Suprapubic skin (tissue), 4 donors: ENCODE results near the gene PRRG1. TPM values are rescaled to one million over a fixed set of nuclear protein-coding genes. Genes with fewer than 3 reads are reported as not detected.
"Not testable (repeated sequence)": the region's sequence is repeated elsewhere in the genome, so short reads cannot be mapped to it uniquely, and the experiment has no call there.

ENCODE experiments used
- DNase-seq, 2 donors: peaks; one replicate each; pipeline ENCODE4 v3.0.0-alpha.2; 2019; ENCODE audit warnings: low spot score in 2 of 2
- H3K27ac ChIP-seq: fragments of 200-600 bp; sonication (generic); one replicate; pipeline ENCODE4 v1.5.1; 2019
- H3K27me3 ChIP-seq: fragments of 200-600 bp; sonication (generic); one replicate; pipeline ENCODE4 v1.5.1; 2019
- H3K36me3 ChIP-seq: fragments of 200-600 bp; sonication (generic); one replicate; pipeline ENCODE4 v1.5.1; 2019
- H3K4me1 ChIP-seq: fragments of 200-600 bp; sonication (generic); one replicate; pipeline ENCODE4 v1.5.1; 2019
- H3K4me3 ChIP-seq: fragments of 200-600 bp; sonication (generic); one replicate; pipeline ENCODE4 v1.5.1; 2019; ENCODE audit warnings: mild to moderate bottlenecking
- H3K9me3 ChIP-seq: fragments of 200-600 bp; sonication (generic); one replicate; pipeline ENCODE4 v1.5.1; 2019
- EP300 ChIP-seq: sonication (generic); formaldehyde crosslinking; IDR thresholded peaks from one replicate; pipeline ENCODE4 v1.6.1; 2017; ENCODE audit warnings: antibody characterized with exemption
- POLR2A ChIP-seq, 2 donors: fragments of 450-650 bp; IDR thresholded peaks; one replicate each; pipeline ENCODE4 v1.6.1; 2017; ENCODE audit warnings: antibody characterized with exemption in 2 of 2, mild to moderate bottlenecking in 2 of 2, moderate library complexity in 2 of 2
- POLR2AphosphoS5 ChIP-seq, 3 donors: sonication (generic); formaldehyde crosslinking; IDR thresholded peaks; one replicate each; pipeline ENCODE4 v1.6.1; 2017; ENCODE audit warnings: antibody characterized with exemption in 3 of 3
- WGBS: methylation state at CpG from one replicate; pipeline ENCODE4 v1.1.5; 2018; 5-methylcytosine and 5-hydroxymethylcytosine counted together
- total RNA-seq, 4 donors: library from RNA; depleted of rRNA; stranded (reverse); fragments of >200 nt; gene quantifications; one replicate each; pipeline ENCODE4 v1.1.0, GENCODE V29; 2016
- TF ChIP-seq, protein P1 (sequence below), 2 donors: fragments of 200-600 bp in 1 of 2; fragments of 450-650 bp in 1 of 2; sonication (generic) in 1 of 2; IDR thresholded peaks; one replicate each; pipeline ENCODE4 v1.5.1; 2016 to 2019; ENCODE audit warnings: antibody characterized with exemption in 2 of 2, mild to moderate bottlenecking in 1 of 2, moderate library complexity in 1 of 2

The PRRG1 gene
- total RNA-seq, 4 donors from 2014 or later, result 3.8 to 7.1 (median 5.1) TPM

- Histone ChIP-seq H3K36me3 (no peaks in the 10 kb centered on the region), H3K9me3 (no peaks in the 10 kb centered on the region), H3K27me3 (no peaks in the 10 kb centered on the region), H3K4me1 (no peaks in the 10 kb centered on the region), H3K4me3 (no peak overlapping the region), H3K27ac (no peak overlapping the region)
- no peak for TF ChIP-seq EP300
- TF ChIP-seq, protein P1, sequence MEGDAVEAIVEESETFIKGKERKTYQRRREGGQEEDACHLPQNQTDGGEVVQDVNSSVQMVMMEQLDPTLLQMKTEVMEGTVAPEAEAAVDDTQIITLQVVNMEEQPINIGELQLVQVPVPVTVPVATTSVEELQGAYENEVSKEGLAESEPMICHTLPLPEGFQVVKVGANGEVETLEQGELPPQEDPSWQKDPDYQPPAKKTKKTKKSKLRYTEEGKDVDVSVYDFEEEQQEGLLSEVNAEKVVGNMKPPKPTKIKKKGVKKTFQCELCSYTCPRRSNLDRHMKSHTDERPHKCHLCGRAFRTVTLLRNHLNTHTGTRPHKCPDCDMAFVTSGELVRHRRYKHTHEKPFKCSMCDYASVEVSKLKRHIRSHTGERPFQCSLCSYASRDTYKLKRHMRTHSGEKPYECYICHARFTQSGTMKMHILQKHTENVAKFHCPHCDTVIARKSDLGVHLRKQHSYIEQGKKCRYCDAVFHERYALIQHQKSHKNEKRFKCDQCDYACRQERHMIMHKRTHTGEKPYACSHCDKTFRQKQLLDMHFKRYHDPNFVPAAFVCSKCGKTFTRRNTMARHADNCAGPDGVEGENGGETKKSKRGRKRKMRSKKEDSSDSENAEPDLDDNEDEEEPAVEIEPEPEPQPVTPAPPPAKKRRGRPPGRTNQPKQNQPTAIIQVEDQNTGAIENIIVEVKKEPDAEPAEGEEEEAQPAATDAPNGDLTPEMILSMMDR (IDR thresholded peaks at IDR 0.05), result no peak
- no peak for TF ChIP-seq POLR2A (IDR thresholded peaks at IDR 0.05)
- TF ChIP-seq POLR2AphosphoS5 (IDR thresholded peaks at IDR 0.05), result no peak
- no peak for DNase-seq
- 79% methylated on average over 3 of the region's 3 CpGs for WGBS
Measured at GRCh38 chrX:37468124-37468739, 119.1 kb downstream of the PRRG1 start.

- no peaks in the 10 kb centered on the region for H3K27me3 ChIP-seq
- H3K4me1 ChIP-seq, result no peaks in the 10 kb centered on the region
- TF ChIP-seq, protein P1 (IDR thresholded peaks at IDR 0.05), result no peak
- WGBS, result 87% methylated on average over 3 of the region's 3 CpGs
- H3K36me3 ChIP-seq, result no peaks in the 10 kb centered on the region
- H3K9me3 ChIP-seq, result no peaks in the 10 kb centered on the region
- H3K27ac ChIP-seq, result no peak overlapping the region
- no peak overlapping the region for H3K4me3 ChIP-seq
- DNase-seq, result no peak
Measured at GRCh38 chrX:37470711-37471110, 121.5 kb downstream of the PRRG1 start.

DNA sequence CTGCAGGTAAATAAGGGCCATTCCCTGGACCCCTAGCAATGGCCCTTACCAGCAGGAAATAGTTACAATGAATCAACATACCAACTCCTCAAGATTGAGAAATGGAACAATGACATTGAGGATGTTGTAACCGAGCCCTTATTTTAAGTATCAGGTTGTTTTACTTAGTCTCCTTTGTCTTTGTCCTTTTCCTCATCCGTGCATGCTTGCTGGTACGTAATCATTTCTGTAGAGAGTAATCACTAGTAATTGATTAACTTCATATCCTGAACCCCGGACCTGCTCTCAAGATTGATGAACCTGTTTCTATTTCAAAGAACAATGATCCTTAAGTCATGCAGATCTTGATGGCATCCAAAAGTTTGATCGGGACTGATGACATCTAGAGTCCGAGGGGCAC lies 123.7 kb downstream of the PRRG1 start:
- Histone ChIP-seq H3K27me3 (no peaks in the 10 kb centered on the region), H3K36me3 (no peaks in the 10 kb centered on the region), H3K4me3 (no peak overlapping the region), H3K9me3 (no peaks in the 10 kb centered on the region), H3K27ac (no peak overlapping the region), H3K4me1 (no peaks in the 10 kb centered on the region)
- no peak for DNase-seq
- TF ChIP-seq EP300 (no peak), POLR2A (IDR thresholded peaks at IDR 0.05) (no peak), POLR2AphosphoS5 (IDR thresholded peaks at IDR 0.05) (no peak)
- TF ChIP-seq, protein P1 (IDR thresholded peaks at IDR 0.05), result no peak
- WGBS, result 89% methylated on average over 6 of the region's 6 CpGs

- no peaks in the 10 kb centered on the region for H3K9me3 ChIP-seq
- TF ChIP-seq, protein P1 (IDR thresholded peaks at IDR 0.05), result no peak
- TF ChIP-seq POLR2AphosphoS5 (IDR thresholded peaks at IDR 0.05), result no peak
- TF ChIP-seq EP300, result no peak
- no peak for TF ChIP-seq POLR2A (IDR thresholded peaks at IDR 0.05)
- 63% methylated on average over 5 of the region's 5 CpGs for WGBS
Measured at GRCh38 chrX:37474478-37474877, 125.3 kb downstream of the PRRG1 start.

DNA sequence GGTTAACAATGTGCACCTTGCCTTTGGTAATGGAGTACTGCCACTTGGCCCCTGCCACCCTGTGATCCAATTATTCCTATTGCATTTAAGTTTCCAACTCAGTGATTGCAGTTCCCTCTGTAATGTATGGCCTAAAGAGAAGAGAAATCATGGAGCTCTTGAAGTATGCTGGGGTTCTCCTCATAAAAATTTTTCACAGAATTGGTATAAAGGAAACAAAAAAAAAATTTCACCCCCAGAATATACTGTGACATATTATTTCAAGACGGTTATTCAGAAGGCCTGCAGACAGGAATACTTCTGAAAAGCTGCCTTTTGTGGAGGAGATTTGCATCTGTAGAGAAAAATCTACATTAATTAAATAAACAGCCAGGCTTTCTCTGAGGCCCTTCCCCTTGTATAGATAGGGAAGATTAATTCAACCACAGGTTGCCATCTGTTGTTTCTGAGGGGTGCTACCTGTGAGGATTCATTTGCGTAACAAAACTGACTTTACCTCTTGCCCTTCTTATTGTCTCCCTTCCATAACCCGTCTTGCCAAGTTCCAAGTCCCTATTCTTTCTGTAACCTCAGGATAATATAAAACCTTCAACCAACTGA lies 127.5 kb downstream of the PRRG1 start:
- 51% methylated on average over 3 of the region's 3 CpGs for WGBS
- TF ChIP-seq EP300, result no peak
- TF ChIP-seq, protein P1 (IDR thresholded peaks at IDR 0.05), result no peak
- no peak for TF ChIP-seq POLR2AphosphoS5 (IDR thresholded peaks at IDR 0.05)
- TF ChIP-seq POLR2A (IDR thresholded peaks at IDR 0.05), result no peak

More at GRCh38 chrX:37474478-37474877, 125.3 kb downstream of the PRRG1 start:
- no peak for DNase-seq
- no peak overlapping the region for H3K27ac ChIP-seq
- no peaks in the 10 kb centered on the region for H3K4me1 ChIP-seq
- no peak overlapping the region for H3K4me3 ChIP-seq
- H3K27me3 ChIP-seq, result no peaks in the 10 kb centered on the region
- no peaks in the 10 kb centered on the region for H3K36me3 ChIP-seq

GRCh38 chrX:37484335-37484734 lies 135.2 kb downstream of the PRRG1 start:
- not testable (repeated sequence) for H3K9me3 ChIP-seq, H3K4me1 ChIP-seq, H3K4me3 ChIP-seq, H3K27ac ChIP-seq, DNase-seq, H3K36me3 ChIP-seq, H3K27me3 ChIP-seq
- 69% methylated on average over 4 of the region's 4 CpGs for WGBS

More for the DNA sequence above, 127.5 kb downstream of the PRRG1 start:
- DNase-seq, result no peak
- Histone ChIP-seq H3K9me3 (no peaks in the 10 kb centered on the region), H3K4me3 (no peak overlapping the region), H3K4me1 (no peaks in the 10 kb centered on the region), H3K27me3 (no peaks in the 10 kb centered on the region), H3K27ac (no peak overlapping the region), H3K36me3 (no peaks in the 10 kb centered on the region)
